VCaP (cell line): ENCODE data around the gene ISCU.

Experiments
- H3K27ac ChIP-seq: fragments of 450-650 bp; 2 replicates; pipeline ENCODE4 v1.5.1; 2017
- TF ChIP-seq, protein P1 (sequence below): fragments of 450-650 bp; conservative IDR thresholded peaks from 2 replicates; pipeline ENCODE4 v1.5.1; 2017; ENCODE audit warnings: mild to moderate bottlenecking, moderate library complexity

Gene ISCU

DNA sequence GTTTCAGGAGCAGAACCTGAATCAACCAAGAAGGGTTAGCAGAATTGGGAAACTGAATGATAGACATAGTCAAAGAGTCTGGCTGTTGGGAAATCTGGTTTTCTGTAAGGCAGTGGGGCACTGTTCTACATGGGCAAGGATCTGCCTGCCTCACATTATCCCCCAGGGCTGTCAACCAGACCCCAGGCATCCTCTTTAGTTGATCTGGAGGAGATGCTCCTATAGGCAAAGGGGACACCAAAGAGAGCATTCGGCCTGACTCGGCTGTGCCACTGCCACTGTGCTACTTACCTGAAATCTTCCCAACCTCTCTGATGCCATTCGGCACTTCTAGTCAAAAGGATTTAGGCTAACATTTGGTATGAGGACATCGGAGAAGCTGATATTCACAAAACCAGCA, 4.1 kb downstream of the ISCU start:
- peak overlapping the region; percentile 66 for H3K27ac ChIP-seq

DNA sequence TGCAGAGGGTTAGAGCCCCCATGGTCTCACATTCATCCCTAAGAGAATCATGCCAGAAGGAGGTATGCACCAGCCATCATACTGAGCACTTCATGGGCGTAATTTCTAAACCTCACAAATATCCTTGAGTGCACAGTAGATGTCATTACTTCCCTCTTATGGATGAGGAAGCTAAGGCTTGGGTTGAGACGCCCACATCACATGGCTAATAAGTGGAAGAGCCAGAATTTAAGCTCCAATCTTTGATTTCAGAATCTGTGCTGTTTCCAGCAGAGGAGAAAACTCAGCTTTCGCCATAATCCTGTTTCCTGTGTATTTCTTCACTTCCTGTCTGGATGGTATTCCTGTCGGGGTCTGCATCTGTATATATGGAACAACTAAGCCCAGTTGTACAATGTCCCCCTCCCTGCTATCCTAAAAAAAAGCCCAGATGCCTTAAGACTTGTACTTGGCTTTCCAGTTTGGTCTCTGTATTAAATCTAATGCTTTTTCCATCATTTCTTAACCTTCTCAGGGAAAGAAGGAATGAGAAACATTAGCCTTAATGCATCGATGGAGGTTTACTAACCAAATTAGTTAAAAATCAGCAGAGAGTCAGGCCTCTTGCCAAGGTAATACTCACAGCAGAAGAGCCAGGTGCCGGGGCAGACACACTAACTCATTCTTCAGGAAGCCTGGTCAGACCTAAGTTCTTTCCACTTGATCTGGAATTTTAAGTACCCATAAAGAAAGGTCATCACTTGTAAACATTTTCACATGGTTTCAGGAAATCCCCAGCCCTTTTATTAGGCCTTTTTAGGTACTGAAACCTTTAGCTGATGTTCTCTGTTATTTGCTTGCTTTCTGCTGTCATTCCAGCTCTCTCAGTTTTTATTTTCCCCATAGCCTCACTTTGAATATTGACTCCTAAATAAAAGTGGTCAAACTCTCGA, 5.3 kb downstream of the ISCU start:
- TF ChIP-seq, protein P1, sequence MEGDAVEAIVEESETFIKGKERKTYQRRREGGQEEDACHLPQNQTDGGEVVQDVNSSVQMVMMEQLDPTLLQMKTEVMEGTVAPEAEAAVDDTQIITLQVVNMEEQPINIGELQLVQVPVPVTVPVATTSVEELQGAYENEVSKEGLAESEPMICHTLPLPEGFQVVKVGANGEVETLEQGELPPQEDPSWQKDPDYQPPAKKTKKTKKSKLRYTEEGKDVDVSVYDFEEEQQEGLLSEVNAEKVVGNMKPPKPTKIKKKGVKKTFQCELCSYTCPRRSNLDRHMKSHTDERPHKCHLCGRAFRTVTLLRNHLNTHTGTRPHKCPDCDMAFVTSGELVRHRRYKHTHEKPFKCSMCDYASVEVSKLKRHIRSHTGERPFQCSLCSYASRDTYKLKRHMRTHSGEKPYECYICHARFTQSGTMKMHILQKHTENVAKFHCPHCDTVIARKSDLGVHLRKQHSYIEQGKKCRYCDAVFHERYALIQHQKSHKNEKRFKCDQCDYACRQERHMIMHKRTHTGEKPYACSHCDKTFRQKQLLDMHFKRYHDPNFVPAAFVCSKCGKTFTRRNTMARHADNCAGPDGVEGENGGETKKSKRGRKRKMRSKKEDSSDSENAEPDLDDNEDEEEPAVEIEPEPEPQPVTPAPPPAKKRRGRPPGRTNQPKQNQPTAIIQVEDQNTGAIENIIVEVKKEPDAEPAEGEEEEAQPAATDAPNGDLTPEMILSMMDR, result no peak
- peak overlapping the region; percentile 66 for H3K27ac ChIP-seq

More for the DNA sequence above, 4.1 kb downstream of the ISCU start:
- TF ChIP-seq, protein P1, result no peak

DNA sequence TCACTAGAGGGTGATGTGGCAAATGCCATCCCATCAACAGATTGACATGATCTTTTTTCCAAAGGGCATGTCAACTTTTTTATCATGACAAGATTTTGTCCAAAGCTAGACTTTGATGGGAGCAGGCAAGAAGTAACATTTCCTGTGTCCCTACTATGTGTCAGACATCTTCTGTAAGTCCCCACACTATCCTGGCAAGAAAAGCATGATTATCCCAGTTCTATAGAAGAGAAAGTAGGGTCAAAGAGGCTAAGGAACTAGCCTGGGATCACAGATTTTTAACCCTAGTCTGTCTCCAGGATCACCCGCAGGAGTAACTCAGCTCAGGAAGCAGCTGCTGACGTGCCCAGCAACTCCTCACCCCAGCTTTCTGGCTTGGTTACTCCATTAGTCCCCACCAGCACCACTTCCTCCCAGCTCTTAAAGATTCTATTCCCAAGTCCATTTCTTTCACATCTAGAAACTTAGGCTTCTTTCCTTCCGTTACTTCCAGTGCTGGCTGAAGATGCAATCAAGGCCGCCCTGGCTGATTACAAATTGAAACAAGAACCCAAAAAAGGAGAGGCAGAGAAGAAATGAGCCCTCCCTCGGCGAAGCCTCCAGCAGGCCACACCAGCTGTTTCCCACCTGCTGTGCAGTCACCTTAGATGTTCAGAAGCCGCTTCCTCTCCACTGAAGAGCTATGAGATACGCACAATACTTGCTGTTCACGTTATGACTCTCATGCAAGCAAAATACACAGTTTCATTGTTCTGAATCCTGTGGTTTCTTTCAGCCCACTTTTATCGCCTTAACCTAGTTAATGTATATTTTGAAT, 6.2 kb downstream of the ISCU start:
- peak overlapping the region; percentile 66 for H3K27ac ChIP-seq

DNA sequence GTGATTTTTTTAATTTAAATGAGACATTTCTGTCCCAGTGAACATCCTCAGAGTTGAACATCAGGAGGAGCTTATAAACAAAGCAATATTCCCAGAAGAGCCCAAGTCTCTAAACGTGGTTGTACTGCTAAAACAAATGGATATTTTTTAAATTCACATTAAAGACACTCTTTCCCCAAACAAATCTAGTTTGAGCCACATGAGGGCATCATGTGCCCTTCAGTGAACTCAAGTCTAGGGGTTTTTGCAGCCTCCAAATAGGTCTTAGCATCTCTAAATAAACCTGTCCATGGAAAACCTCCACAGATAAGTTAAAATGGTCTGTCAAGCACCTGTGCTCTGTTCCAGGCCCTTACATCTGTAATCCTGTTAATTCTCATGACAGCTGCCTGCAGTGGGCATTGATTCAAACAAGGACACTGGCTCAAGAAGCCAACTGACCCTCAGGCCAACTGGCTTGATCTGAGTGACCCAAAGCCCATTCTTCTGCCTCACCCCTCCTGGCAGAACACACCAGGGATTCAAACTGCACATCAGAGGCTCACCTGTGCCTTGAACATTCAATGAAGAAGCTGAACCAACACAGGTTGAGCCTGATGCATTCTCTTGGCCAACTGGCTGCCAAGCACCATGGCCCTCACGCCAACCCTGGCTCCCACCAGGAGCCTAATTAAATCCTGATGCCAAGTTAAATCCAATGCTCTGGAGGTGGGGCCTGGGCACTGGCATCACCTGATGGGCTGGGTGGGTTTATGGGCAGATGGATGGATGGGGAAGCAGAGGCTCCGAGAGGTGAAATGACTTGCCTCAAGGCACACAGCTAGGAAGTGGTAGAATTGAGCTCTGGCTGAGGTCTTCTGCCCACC, 8.6 kb downstream of the ISCU start:
- H3K27ac ChIP-seq, result no peak overlapping the region
- TF ChIP-seq, protein P1, result no peak; the same call in 1 of the 2 replicates

More for the DNA sequence above, 6.2 kb downstream of the ISCU start:
- TF ChIP-seq, protein P1, result 0 out of 2 replicates have a peak, but pooled peaks have one; percentile 9

DNA sequence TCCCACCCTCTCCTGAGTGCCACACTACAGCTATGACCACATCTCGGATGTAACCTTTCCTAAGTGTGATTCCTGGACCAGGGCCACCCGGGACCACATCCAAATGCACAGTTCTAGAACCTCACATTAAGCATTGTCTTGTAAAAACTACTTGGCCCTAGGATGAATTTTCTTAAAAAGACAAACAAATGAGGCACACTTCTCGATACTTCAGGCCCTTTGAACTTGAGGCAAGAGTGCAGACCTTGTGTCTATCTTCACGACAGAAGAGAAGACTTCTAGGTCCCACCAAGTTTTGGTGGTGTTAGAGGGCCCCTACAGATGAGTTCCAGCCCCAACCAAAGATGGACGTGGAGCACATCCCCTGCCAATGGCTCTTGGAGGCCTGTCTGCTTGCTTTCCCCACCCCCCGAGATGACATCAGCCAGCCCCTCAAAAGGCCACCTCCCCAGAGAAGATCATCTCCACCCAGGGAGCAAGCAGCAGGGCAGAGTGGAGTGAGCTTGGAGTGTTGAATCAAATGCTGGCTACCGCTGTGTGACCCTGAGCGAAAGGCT, 9.3 kb downstream of the ISCU start:
- TF ChIP-seq, protein P1, result no peak
- H3K27ac ChIP-seq, result no peak overlapping the region

DNA sequence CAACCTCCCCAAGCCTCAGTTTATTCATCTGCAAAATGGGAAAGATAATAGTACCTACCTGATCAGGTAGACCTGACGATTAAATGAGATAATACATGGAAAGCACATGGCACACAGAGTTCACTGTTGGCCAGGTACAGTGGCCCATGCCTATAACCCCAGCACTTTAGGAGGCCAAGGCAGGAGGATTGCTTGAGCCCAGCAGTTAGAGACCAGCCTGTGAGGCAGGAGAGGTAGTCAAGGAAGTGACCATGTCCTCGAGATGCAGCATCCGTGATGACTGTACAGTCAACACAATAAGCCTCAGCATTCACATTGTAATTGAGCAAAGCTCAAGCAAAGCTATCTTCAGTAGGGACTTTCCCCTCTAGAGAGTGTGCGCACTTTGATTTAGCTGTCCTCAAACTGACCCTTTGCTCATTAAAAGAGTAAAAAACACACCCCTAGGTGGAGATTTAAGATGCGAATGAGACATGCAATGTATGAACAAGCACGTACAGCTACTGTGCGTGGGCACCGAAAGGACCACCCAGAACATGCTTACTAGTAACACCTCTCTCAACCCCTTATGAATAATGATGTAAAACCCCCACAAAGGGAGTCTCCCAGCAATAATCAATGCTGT, 9.9 kb downstream of the ISCU start:
- TF ChIP-seq, protein P1, result no peak
- no peak overlapping the region for H3K27ac ChIP-seq
